Measurements from ENCODE around the gene CSTA. TPM values are rescaled to one million over a fixed set of nuclear protein-coding genes. Genes with fewer than 3 reads are reported as not detected.
"Not testable (repeated sequence)": the region's sequence is repeated elsewhere in the genome, so short reads cannot be mapped to it uniquely, and the experiment has no call there.

Gene CSTA
- total and polyA plus RNA-seq, 2 of the 13 experiments (the other 11 are each of a cell fraction or from before 2014, with no cell fraction given), result 3.9 to 11.0 TPM

GRCh38 chr3:122365582-122366378, 40.7 kb downstream of the CSTA start:
- WGBS (ENCODE audit: low lambda C conversion rate), result 35% methylated on average over 10 of the region's 10 CpGs
- H3K9me3 ChIP-seq (ENCODE audit: low read length); H4K20me1 ChIP-seq (ENCODE audit: insufficient read depth, low read length); H2AFZ ChIP-seq (ENCODE audit: low read length); in situ Hi-C loops (cut with HindIII; ENCODE audit: extremely low pct_ligation_motif_present, low pct_unique_long_range_greater_than_20kb); H3K79me2 ChIP-seq (ENCODE audit: insufficient read depth, low read length); BruUV-seq (replicated peaks); H3K27me3 ChIP-seq (ENCODE audit: control insufficient read depth in 1 of 2, insufficient read depth in 2 of 2, low read length in 2 of 2); CTCF ChIA-PET (ENCODE audit: low intra/inter-chr PET ratio, low total read pairs): not testable (repeated sequence)
- H3K36me3 ChIP-seq (replicated peaks in 1 of 2; ENCODE audit: control insufficient read depth in 1 of 2, insufficient read depth in 2 of 2, low read length in 2 of 2), result peaks cover 12 to 46% of the 10 kb centered on the region in 2 experiments
- H3K9ac ChIP-seq (ENCODE audit: insufficient read depth, low read depth, low read length), result peak overlapping the region; percentile 50; the same call in 1 of the 2 replicates
- FAIRE-seq (peak; percentile 97), ATAC-seq (peak; percentile 94), DNase-seq (ENCODE audit: low spot score) (peak; percentile 97)
- H3K4me2 ChIP-seq (ENCODE audit: low read depth, low read length), result peak overlapping the region; percentile 64
- H3K4me1 ChIP-seq (ENCODE audit: insufficient read depth, low read length), result peaks cover 71% of the 10 kb centered on the region
- POLR2A ChIA-PET, result interaction anchor here (0.8 to 7.8 kb wide), 6 partner anchors 11 to 1684 kb away, joined by 3 to 103 read pairs (median 8); partner anchors contain the start of genes FAM162A, HGD, MIX23 and WDR5B
- peak overlapping the region in 1 of 3 experiments; percentile 39; a peak in 2 of 6 replicates for H3K4me3 ChIP-seq (replicated peaks in 1 of 3; ENCODE audit: insufficient read depth in 1 of 3, low read depth in 2 of 3, low read length in 3 of 3)
- H3K27ac ChIP-seq (ENCODE audit: extremely low read length, insufficient read depth, low read length), result peak overlapping the region; percentile 96
- intact Hi-C loops (cut with micrococcal nuclease; ENCODE audit: unreplicated experiment), result loop anchor here (1.0 kb wide), 1 partner anchor 18 kb away; the partner anchor contains the start of gene MIX23
- TF ChIP-seq NFKBIZ (CRISPR knock-in tag; IDR thresholded peaks at IDR 0.05), result 0 out of 2 replicates have a peak, but pooled peaks have one; percentile 79
- peak; percentile 34; the same call in 1 of the 2 replicates for TF ChIP-seq ZNF281 (CRISPR knock-in tag; IDR thresholded peaks at IDR 0.05; ENCODE audit: borderline replicate concordance)
- TF ChIP-seq POLR2A (IDR thresholded peaks at IDR 0.05; ENCODE audit: insufficient read depth in 1 of 2, low read depth in 2 of 2, low read length in 2 of 2), result peak in 1 of 2 experiments; percentile 42; a peak in 1 of 4 replicates
- TF ChIP-seq ISL2 (CRISPR knock-in tag; IDR thresholded peaks at IDR 0.05), result peak; percentile 90
- peak; percentile 84 for TF ChIP-seq NFIC (IDR thresholded peaks at IDR 0.05; ENCODE audit: low read length)
- TF ChIP-seq BRF2 (CRISPR knock-in tag; IDR thresholded peaks at IDR 0.05), result peak; percentile 68; the same call in 1 of the 2 replicates
- TF ChIP-seq ZFX (CRISPR knock-in tag; IDR thresholded peaks at IDR 0.05; ENCODE audit: low read depth), result peak; percentile 50; the same call in 1 of the 2 replicates
- TF ChIP-seq MAX (IDR thresholded peaks at IDR 0.05), result 0 out of 2 replicates have a peak, but pooled peaks have one; percentile 24
- 0 out of 2 replicates have a peak, but pooled peaks have one; percentile 12 for TF ChIP-seq SPEN (CRISPR knock-in tag; IDR thresholded peaks at IDR 0.05; ENCODE audit: low read depth)
- TF ChIP-seq CSRNP1 (CRISPR knock-in tag; IDR thresholded peaks at IDR 0.05), result peak; percentile 25; the same call in 1 of the 2 replicates
- TF ChIP-seq KAT8 (CRISPR knock-in tag; IDR thresholded peaks at IDR 0.05), result peak; percentile 81
- peak; percentile 93 for TF ChIP-seq JUNB (CRISPR knock-in tag; IDR thresholded peaks at IDR 0.05; ENCODE audit: borderline replicate concordance)
- TF ChIP-seq ZBTB33 (CRISPR knock-in tag; IDR thresholded peaks at IDR 0.05), result peak; percentile 55; the same call in 1 of the 2 replicates
- TF ChIP-seq SAP130 (CRISPR knock-in tag; IDR thresholded peaks at IDR 0.05; ENCODE audit: low read depth), result peak; percentile 74; the same call in 1 of the 2 replicates
- 0 out of 2 replicates have a peak, but pooled peaks have one; percentile 19 for TF ChIP-seq AKAP8 (CRISPR knock-in tag; IDR thresholded peaks at IDR 0.05)

Measured in HepG2 (cell line).